Activated CD4-positive, alpha-beta T cell treated with anti-CD3 and anti-CD28 coated beads, Interleukin-2, amount 50 U/mL, for 24 hours (primary cell): Measurements from ENCODE around the gene ARPP19.
A peak's percentile ranks its signal among the peaks of the same experiment; 100 is the strongest.
"Not testable (repeated sequence)": the region's sequence is repeated elsewhere in the genome, so short reads cannot be mapped to it uniquely, and the experiment has no call there.

Experiments used
- DNase-seq, 2 donors: peaks; one replicate each; pipeline ENCODE4 v3.0.0-alpha.2; 2020; ENCODE audit warnings: low read depth in 1 of 2, low spot score in 1 of 2

The ARPP19 gene, protein sequence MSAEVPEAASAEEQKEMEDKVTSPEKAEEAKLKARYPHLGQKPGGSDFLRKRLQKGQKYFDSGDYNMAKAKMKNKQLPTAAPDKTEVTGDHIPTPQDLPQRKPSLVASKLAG

GRCh38 chr15:52568601-52569585 is at the start of gene ARPP19:
Gene ARPP19, minus strand, starts transcription at chr15:52569030. Its CDS starts 138 bp downstream, at chr15:52568892.
- DNase-seq, result peak; percentile 65 to 76

GRCh38 chr15:52617026-52617425 is 48.2 kb upstream of the ARPP19 start:
- no peak for DNase-seq

GRCh38 chr15:52615302-52615701 is 46.5 kb upstream of the ARPP19 start:
- no peak for DNase-seq

GRCh38 chr15:52609593-52609992 is 40.8 kb upstream of the ARPP19 start:
- DNase-seq, result no peak

GRCh38 chr15:52584414-52584813 is 15.6 kb upstream of the ARPP19 start:
- DNase-seq, result no peak

- DNase-seq, result no peak
These were observed 11.0 kb upstream of the ARPP19 start for GRCh38 chr15:52579852-52580251.

GRCh38 chr15:52576692-52577091 is 7.9 kb upstream of the ARPP19 start:
- DNase-seq, result no peak

DNA sequence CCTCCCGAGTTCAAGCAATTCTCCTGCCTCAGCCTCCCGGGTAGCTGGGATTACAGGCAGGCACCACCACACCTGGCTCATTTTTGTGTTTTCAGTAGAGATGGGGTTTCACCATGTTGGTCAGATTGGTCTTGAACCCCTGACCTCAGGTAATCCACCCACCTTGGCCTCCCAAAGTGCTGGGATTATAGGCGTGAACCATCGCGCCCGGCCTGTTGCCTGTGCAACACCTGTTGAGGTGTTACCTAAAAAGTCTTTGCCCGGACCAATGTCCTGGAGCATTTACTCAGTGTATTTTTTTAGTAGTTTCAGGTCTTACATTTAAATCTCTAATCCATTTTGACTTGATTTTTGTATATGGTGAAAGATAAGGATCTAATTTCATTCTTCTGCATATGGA is 6.7 kb upstream of the ARPP19 start:
- DNase-seq, result not testable (repeated sequence)

- DNase-seq, result no peak
These were observed 6.2 kb upstream of the ARPP19 start for GRCh38 chr15:52575072-52575471.

DNA sequence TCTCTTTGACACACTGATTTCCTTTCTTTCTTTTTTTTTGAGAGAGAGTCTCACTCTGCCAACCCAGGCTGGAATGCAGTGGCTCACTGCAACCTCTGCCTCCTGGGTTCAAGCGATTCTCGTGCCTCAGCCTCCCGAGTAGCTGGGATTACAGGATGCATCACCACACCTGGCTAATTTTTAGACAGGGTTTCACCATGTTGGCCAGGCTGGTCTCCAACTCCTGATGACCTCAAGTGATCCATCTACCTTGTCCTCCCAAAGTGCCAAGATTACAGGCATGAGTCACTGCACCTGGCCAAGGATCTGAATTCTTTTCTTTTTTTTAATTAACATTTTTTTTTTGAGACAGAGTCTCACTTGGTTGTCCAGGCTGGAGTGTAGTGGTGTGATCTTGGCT is 5.8 kb upstream of the ARPP19 start:
- not testable (repeated sequence) for DNase-seq

DNA sequence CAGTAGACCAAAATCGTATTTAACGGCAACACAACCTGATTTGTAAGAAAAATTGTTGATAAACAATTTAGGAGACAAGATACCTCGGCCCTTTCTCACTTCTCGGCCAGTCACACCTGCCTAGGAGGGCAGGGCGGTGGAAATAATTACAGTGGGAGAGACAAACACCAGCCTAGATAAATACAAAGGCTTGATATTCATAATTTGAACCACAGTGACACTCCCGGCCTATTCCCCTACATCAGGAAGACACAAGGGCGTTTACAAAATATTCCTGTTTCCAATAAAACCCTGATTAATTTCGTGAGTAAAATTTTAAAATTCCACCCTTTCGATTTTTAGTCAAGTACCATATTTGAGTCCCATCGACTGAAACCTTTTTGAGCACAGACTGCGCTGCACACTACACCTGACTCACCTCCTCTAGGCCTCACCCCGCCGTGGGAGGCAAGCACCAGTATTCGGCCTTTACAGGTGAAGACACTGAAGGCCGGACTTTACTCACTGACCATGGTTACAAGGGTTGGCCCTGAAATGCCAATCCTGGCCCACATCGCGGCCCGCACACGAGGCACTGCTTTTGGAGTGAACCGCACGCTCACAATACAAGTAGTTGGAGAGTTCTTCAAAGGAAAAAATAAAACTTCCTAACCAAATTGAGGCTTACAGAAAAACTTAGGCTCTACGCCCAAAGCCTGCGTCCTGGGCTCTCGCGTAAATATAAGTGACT is 794 bp downstream of the ARPP19 start:
- DNase-seq, result peak; percentile 24 to 25

DNA sequence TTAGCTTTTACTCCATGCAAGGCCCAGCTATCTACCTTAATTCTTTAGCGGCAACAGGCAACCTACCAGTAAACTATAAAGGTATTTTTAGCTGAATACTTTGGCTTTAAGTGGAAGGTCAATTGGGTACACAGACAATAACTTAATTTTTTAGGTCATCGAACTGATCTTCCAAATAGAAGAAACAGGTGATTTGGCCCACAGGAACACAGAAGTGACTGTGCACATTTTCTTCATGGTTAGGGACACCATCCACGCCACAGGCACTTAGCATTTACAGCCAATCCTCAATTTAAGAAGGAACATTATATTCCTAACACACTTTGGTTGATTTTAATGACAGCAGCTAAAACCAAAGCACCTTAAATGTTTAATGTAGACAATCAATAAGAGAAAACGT is 1.9 kb downstream of the ARPP19 start:
- no peak for DNase-seq

DNA sequence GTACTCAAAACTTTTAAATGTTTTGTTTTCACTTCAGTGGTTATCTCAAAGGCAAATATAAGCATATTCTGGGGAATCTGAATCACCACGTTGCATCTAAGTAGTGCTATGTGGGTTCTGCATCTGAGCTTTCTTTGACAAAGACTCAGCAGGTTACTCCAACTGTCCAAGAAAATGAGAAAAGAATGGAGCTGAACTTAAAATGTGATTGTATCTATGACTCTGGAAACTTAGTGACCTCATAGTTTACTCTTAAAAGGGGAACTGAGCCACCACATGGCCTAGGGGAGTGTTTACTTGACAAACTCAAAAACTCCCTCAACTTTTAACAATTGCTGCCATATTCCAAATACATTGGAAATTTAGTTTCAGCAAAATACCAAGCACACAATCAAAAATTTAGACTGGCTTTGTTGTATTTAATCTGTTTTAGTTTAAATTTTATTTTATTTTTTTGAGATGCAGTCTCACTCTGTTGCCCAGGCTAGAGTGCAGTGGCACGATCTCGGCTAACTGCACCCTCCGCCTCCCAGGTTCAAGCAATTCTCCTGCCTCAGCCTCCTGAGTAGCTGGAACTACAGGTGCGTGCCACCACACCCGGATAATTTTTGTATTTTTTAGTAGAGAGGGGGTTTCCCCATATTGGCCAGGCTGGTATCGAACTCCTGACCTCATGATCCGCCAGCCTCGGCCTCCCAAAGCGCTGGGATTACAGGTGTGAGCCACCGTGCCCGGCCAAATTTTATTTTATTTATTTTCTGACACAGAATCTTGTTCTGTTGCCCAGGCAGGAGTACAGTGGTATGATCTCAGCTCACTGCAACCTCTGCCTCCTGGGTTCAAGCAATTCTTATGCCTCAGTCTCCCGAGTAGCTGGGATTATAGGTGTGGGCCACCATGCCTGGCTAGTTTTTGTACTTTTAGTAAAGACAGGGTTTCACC is 3.1 kb downstream of the ARPP19 start:
- DNase-seq, result not testable (repeated sequence)

DNA sequence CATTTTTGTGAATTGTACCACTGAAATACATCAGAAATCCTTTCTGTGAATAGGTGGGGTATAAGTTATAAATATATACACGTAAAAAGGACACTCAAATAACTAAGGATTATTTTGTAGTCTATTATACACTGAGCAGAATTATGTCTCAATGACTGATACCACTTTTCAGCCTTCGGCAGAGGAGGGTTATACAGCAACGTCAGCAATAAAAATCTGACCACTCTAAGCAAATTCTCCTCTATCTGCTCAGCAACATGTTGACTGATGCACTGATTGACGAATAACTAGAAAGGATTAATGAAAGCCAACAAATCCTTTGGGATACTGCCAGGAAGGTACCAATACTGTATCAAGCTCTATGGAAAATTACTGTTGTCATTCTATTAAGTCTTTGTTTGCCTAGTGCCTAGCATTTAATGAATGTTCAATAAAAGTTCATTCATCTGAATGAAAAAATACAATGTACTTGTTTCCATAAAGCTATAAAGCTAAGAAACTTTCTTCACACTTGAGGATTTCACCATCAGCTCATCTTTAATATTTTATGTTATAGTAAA is 5.2 kb downstream of the ARPP19 start:
- DNase-seq, result no peak

DNA sequence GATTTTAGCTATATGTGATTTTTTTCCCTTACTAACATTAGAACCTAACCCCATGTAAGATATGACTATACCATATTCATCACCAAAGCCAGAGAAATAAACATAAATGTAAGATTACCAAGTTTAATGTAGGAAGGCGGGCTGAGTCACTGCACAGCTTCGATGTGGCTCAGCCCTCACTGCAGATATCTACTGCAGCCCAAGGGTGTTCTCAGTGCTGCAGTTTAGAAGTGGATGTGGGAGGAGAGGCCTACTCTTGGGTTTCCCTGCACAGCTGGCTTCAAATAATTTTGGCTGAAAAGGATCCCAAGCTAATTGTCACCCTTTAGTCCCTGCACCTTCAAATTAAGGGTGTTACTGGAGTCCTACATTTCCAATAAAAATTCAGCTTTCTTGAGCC is 9.3 kb downstream of the ARPP19 start:
- peak; percentile 13 to 30 for DNase-seq

GRCh38 chr15:52559022-52559421 is 9.8 kb downstream of the ARPP19 start:
- DNase-seq, result no peak

DNA sequence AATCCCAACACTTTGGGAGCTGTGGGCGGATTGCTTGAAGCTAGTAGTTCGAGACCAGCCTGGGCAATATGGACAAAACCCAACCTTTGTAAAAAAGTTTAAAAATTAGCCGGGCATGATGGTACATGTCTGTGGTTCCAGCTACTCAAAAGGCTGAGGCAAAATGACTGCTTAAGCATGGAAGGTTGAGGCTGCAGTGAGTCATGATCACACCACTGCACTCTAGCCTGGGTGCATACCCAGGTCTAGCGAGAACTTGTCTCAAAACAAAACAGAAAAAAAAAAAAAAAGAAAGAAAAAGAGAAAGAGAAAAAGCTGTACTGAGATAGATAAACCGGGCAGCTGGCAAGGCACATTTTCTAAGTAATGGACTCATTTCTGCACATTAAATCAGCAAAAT is 10.6 kb downstream of the ARPP19 start:
- peak; percentile 4 to 60 for DNase-seq

GRCh38 chr15:52557274-52557641 is 11.6 kb downstream of the ARPP19 start:
- DNase-seq, result no peak

DNA sequence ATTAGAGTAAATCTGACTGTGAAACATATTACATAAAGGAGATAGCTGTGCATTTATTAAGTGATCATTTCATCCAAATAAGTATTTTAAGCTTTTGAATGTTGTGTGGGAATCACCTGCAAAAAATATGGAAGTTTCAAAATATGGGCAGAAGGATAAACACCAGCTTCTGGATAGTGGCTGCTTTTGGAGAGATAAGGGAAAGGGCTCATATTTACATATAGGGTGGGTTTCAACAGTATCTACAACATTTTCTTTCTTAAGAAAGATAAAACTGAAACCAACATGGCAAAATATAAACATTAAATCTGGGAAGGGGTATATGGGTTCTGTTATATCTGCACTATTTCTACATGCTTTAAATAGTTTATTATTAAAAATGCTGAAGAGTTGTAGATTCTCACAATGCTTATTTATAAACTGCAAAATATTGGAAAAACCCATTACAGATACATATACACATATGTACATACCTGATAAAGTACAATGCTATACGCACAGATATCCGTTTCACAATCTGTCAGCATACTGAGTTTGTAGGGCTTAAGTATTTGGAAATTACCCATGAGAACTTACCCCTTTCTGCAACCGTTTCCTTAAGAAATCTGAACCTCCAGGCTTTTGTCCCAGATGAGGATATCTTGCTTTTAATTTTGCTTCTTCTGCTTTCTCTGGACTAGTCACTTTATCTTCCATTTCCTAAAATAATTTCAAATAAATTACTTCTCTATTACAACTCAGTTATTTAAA is 12.1 kb downstream of the ARPP19 start:
- DNase-seq, result no peak

DNA sequence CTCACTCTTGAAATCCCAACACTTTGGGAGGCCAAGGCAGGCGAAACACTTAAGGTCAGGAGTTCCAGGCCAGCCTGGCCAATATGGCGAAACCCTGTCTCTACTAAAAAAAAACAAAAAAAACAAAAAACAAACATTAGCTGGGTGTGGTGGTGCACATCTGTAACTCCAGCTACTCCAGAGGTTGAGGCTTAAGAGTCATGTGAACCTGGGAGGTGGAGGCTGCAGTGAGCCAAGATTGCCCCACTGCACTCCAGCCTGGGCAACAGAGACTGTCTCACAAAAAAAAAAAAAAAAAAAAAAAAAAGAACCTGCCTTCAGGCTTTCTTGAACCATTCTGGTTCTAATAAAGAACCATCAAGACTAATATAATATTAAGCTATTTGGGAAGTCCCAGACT is 16.5 kb downstream of the ARPP19 start:
- no peak for DNase-seq
